ENCODE data around the gene SLC35E2B. TPM values are rescaled to one million over a fixed set of nuclear protein-coding genes. Genes with fewer than 3 reads are reported as not detected.
"Not testable (repeated sequence)": the region's sequence is repeated elsewhere in the genome, so short reads cannot be mapped to it uniquely, and the experiment has no call there.

The SLC35E2B gene
- total and polyA plus RNA-seq, 11 donors: 12.2 to 29.2 (median 20.1) TPM

DNA sequence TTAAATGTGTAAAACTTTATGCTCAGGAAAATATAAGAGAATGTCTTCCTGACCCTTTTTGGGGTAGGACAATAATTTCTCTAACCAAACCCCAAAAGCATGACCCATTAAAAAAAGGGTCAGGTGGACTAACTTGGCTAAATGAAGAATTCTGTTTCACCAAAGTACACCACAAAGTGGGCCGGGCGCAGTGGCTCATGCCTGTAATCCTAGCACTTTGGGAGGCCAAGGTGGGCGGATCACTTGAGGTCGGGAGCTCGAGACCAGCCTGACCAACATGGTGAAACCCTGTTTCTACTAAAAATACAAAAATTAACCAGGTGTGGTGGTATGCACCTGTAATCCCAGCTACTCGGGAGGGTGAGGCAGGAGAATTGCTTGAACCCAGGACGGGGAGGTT lies 3.1 kb downstream of the SLC35E2B start:
- intact Hi-C loops (cut with DNase I); H3K27me3 ChIP-seq; H3K9me3 ChIP-seq; H3K4me3 ChIP-seq; H3K27ac ChIP-seq; ATAC-seq; H3K36me3 ChIP-seq: not testable (repeated sequence)
- WGBS, 4 donors: 92 to 97% (median 95%) methylated on average over 6 to 7 of the region's 7 CpGs
- peak in 2 of 5 donors; percentile 2 to 35 for DNase-seq
- H3K4me1 ChIP-seq: peaks cover 0 to 21% (median 0%) of the 10 kb centered on the region in 12 donors

DNA sequence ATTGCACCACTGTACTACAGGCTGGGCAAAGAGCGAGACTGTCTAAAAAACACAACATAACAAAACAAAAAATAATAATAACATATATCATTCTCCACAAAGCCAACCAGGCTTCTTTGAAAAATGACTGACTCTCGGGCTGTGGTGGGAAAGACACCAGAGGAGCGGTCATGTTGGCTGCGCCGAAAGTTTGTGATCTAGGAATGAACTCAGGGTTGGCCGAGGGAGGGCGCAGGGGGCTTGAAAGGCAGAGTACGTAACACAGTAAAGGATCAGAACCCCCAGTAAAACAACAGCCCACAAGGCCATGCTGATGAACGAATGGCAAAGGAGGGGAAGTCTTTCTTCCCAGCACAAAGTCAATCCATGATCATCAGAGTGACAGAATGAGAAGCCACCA lies 4.7 kb downstream of the SLC35E2B start:
- Histone ChIP-seq H3K4me3 (no peak overlapping the region), H3K9me3 (no peaks in the 10 kb centered on the region), H3K4me1 (peaks cover 0 to 16% (median 0%) of the 10 kb centered on the region in 12 donors), H3K27me3 (no peaks in the 10 kb centered on the region), H3K36me3 (peaks cover 0 to 20% (median 0%) of the 10 kb centered on the region in 9 donors), H3K27ac (no peak overlapping the region)
- ATAC-seq (no peak), DNase-seq (peak in 2 of 5 donors; percentile 3 to 12)
- intact Hi-C loops (cut with DNase I): no loop called here
- 85 to 96% (median 92%) methylated on average over 9 of the region's 9 CpGs for WGBS, 4 donors
- TF ChIP-seq, protein P1, sequence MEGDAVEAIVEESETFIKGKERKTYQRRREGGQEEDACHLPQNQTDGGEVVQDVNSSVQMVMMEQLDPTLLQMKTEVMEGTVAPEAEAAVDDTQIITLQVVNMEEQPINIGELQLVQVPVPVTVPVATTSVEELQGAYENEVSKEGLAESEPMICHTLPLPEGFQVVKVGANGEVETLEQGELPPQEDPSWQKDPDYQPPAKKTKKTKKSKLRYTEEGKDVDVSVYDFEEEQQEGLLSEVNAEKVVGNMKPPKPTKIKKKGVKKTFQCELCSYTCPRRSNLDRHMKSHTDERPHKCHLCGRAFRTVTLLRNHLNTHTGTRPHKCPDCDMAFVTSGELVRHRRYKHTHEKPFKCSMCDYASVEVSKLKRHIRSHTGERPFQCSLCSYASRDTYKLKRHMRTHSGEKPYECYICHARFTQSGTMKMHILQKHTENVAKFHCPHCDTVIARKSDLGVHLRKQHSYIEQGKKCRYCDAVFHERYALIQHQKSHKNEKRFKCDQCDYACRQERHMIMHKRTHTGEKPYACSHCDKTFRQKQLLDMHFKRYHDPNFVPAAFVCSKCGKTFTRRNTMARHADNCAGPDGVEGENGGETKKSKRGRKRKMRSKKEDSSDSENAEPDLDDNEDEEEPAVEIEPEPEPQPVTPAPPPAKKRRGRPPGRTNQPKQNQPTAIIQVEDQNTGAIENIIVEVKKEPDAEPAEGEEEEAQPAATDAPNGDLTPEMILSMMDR (IDR thresholded peaks at IDR 0.05): no peak
- TF ChIP-seq POLR2A (IDR thresholded peaks at IDR 0.05): no peak

DNA sequence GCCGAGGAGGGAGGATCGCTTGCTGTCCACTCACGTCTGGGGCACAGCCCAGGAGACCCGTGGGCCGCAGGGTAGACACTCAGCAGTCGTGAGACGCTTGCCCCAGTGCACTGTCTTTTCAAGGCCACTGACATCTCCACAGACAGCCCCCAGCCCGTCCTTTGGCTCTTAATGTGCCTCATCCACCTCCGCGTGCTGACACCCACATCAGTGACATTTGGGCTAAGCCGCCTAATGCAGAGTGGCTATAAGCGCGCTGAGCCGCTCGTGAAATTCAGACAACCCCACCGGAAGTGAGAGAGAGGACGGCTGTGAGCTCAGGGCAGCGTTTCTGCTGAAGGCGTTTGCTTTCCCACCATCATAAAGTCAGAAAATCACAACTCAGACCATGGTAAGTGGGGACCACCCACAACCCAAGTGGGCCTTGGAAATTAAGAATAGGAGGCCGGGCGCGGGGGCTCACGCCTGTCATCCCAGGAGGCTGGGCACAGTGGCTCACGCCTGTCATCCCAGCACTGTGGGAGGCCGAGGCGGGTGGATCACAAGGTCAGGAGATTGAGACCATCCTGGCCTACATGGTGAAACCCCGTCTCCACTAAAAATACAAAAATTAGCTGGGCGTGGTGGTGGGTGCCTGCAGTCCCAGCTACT lies 8.4 kb downstream of the SLC35E2B start:
- H3K27me3 ChIP-seq: no peaks in the 10 kb centered on the region
- H3K4me1 ChIP-seq: peaks cover 0 to 16% (median 0%) of the 10 kb centered on the region in 12 donors
- WGBS, 4 donors: 89 to 91% (median 90%) methylated on average over 21 to 28 of the region's 28 CpGs
- peak in 1 of 5 donors; percentile 8 for DNase-seq
- H3K4me3 ChIP-seq: no peak overlapping the region
- ATAC-seq: no peak
- H3K9me3 ChIP-seq: no peaks in the 10 kb centered on the region
- no peak for TF ChIP-seq POLR2A (IDR thresholded peaks at IDR 0.05)
- TF ChIP-seq, protein P1 (IDR thresholded peaks at IDR 0.05): no peak
- H3K36me3 ChIP-seq: peaks cover 0 to 19% (median 0%) of the 10 kb centered on the region in 9 donors
- intact Hi-C loops (cut with DNase I): no loop called here
- no peak overlapping the region for H3K27ac ChIP-seq

DNA sequence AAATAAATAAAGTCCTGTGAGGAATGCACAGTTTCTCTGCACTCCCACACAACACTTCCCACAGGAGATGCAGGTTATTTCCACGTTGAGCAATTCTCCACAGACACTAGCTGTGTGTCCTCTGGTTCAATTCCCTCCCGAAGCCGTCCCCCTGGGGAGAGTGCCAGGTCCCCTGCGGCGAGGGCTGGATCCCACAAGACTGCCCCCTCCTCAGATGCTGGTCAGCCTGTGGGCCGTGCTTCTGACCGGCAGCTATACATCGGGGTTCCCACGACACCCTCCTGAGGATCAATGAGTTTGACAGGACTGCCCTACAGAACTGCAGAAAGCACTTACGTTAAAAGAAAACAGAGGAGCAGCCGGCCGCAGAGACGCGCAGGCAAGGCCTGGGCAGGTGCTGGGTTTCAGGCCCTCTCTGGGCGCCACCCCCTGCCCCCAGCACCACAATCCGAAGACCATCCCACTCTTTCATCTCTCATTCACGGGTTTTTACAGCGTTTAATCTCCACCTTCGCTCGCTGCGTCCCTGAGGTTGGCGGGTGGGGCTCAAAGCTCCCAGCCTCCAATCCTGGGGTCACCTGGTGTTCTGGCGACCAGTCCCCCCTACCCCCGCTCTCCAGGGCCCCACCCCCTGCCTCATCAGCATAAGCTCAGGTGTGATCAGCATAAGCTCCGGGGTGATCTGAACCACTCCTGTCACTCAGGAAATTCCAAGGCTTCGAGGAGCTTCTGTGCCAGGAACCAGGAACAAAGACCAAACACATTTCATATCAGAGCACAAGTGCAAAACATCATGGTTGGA lies 9.3 kb downstream of the SLC35E2B start:
- 75 to 78% (median 76%) methylated on average over 26 of the region's 26 CpGs for WGBS, 4 donors
- intact Hi-C loops (cut with DNase I): no loop called here
- TF ChIP-seq, protein P1 (IDR thresholded peaks at IDR 0.05): no peak
- TF ChIP-seq POLR2A (IDR thresholded peaks at IDR 0.05): no peak
- H3K4me1 ChIP-seq: peaks cover 0 to 24% (median 8%) of the 10 kb centered on the region in 12 donors
- peaks cover 0 to 19% (median 0%) of the 10 kb centered on the region in 9 donors for H3K36me3 ChIP-seq
- no peaks in the 10 kb centered on the region for H3K9me3 ChIP-seq
- DNase-seq: peak in 1 of 5 donors; percentile 20
- no peak overlapping the region for H3K4me3 ChIP-seq
- ATAC-seq: no peak
- no peaks in the 10 kb centered on the region for H3K27me3 ChIP-seq
- no peak overlapping the region for H3K27ac ChIP-seq

Data from heart left ventricle (tissue), 16 donors.